PFSK-1 (cell line): Measurements from ENCODE around the gene KIF1B.

Experiments
- SIN3A ChIP-seq: IDR thresholded peaks from 2 replicates; pipeline ENCODE4 v1.6.1; 2012; ENCODE audit warnings: mild to moderate bottlenecking, low read length, moderate library complexity, borderline replicate concordance; ENCODE audit not compliant: insufficient read depth
- TAF1 ChIP-seq: IDR thresholded peaks from 2 replicates; pipeline ENCODE4 v1.6.1; 2012; ENCODE audit warnings: low read length, control low read depth, borderline replicate concordance; ENCODE audit not compliant: insufficient read depth
- TF ChIP-seq, protein P1 (sequence below), 2 experiments: IDR thresholded peaks; 2 replicates each; pipeline versions ENCODE4 v1.6.1 to v1.8.0; 2011 to 2012; ENCODE audit warnings: low read depth in 2 of 2, low read length in 2 of 2, control low read depth in 1 of 2, inconsistent platforms in 1 of 2, mild to moderate bottlenecking in 1 of 2, moderate library complexity in 1 of 2; ENCODE audit not compliant: insufficient read depth in 1 of 2

DNA sequence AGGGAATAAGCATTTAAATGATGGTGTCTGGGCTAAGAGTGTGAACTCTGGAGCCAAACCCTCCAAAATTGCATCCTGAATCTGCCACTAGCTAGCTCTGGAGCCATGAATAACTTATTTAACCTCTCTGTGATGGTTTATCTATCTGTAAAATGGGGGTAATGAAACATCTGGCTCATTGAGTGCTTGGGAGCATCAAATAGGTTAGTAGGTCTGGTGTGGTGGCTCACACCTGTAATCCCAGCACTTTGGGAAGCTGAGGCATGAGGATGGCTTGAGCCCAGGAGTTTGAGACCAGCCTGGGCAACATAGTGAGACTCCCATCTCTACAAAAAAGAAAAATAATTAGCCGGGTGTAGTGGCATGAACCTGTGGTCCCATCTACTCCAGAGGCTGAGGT, 42.8 kb downstream of the KIF1B start:
- TF ChIP-seq, protein P1, sequence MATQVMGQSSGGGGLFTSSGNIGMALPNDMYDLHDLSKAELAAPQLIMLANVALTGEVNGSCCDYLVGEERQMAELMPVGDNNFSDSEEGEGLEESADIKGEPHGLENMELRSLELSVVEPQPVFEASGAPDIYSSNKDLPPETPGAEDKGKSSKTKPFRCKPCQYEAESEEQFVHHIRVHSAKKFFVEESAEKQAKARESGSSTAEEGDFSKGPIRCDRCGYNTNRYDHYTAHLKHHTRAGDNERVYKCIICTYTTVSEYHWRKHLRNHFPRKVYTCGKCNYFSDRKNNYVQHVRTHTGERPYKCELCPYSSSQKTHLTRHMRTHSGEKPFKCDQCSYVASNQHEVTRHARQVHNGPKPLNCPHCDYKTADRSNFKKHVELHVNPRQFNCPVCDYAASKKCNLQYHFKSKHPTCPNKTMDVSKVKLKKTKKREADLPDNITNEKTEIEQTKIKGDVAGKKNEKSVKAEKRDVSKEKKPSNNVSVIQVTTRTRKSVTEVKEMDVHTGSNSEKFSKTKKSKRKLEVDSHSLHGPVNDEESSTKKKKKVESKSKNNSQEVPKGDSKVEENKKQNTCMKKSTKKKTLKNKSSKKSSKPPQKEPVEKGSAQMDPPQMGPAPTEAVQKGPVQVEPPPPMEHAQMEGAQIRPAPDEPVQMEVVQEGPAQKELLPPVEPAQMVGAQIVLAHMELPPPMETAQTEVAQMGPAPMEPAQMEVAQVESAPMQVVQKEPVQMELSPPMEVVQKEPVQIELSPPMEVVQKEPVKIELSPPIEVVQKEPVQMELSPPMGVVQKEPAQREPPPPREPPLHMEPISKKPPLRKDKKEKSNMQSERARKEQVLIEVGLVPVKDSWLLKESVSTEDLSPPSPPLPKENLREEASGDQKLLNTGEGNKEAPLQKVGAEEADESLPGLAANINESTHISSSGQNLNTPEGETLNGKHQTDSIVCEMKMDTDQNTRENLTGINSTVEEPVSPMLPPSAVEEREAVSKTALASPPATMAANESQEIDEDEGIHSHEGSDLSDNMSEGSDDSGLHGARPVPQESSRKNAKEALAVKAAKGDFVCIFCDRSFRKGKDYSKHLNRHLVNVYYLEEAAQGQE (IDR thresholded peaks at IDR 0.05; ENCODE audit: insufficient read depth in 1 of 2, low read depth in 2 of 2, low read length in 2 of 2), result no peak
- TF ChIP-seq TAF1 (no peak), SIN3A (no peak)
